ENCODE results near the gene EFCAB6. TPM values are rescaled to one million over a fixed set of nuclear protein-coding genes. Genes with fewer than 3 reads are reported as not detected.

EFCAB6 gene
- total RNA-seq, 2 donors from 2014 or later: 3.3 to 10.5 TPM

GRCh38 chr22:43831561-43832392, 19.7 kb upstream of the EFCAB6 start:
- TF ChIP-seq CTCF (IDR thresholded peaks at IDR 0.05): no peak
- no peak for TF ChIP-seq POLR2A (IDR thresholded peaks at IDR 0.05)
- no peak for TF ChIP-seq POLR2AphosphoS5 (IDR thresholded peaks at IDR 0.05)
- Histone ChIP-seq H3K4me3 (no peak overlapping the region), H3K27me3 (replicated peaks; ENCODE audit: insufficient read depth) (no peaks in the 10 kb centered on the region), H3K9me3 (no peaks in the 10 kb centered on the region), H3K36me3 (no peaks in the 10 kb centered on the region), H3K27ac (no peak overlapping the region), H3K4me1 (replicated peaks) (no peaks in the 10 kb centered on the region)
- WGBS: 94% methylated on average over 33 of the region's 33 CpGs
- intact Hi-C loops (cut with DNase I): no loop called here
- DNase-seq (ENCODE audit: low spot score): no peak

- Histone ChIP-seq H3K4me3 (no peak overlapping the region), H3K36me3 (no peaks in the 10 kb centered on the region), H3K9me3 (no peaks in the 10 kb centered on the region), H3K27me3 (replicated peaks; ENCODE audit: insufficient read depth) (no peaks in the 10 kb centered on the region), H3K27ac (no peak overlapping the region), H3K4me1 (replicated peaks) (no peaks in the 10 kb centered on the region)
- DNase-seq (ENCODE audit: low spot score): no peak
- 84% methylated on average over 12 of the region's 12 CpGs for WGBS
- intact Hi-C loops (cut with DNase I): no loop called here
- no peak for TF ChIP-seq POLR2AphosphoS5 (IDR thresholded peaks at IDR 0.05)
- TF ChIP-seq POLR2A (IDR thresholded peaks at IDR 0.05): no peak
- no peak for TF ChIP-seq CTCF (IDR thresholded peaks at IDR 0.05)
Measured at GRCh38 chr22:43830931-43831560, 18.9 kb upstream of the EFCAB6 start.

GRCh38 chr22:43829904-43830851, 18.1 kb upstream of the EFCAB6 start:
- Histone ChIP-seq H3K9me3 (no peaks in the 10 kb centered on the region), H3K4me1 (replicated peaks) (no peaks in the 10 kb centered on the region), H3K27me3 (replicated peaks; ENCODE audit: insufficient read depth) (no peaks in the 10 kb centered on the region), H3K27ac (no peak overlapping the region), H3K4me3 (no peak overlapping the region), H3K36me3 (no peaks in the 10 kb centered on the region)
- intact Hi-C loops (cut with DNase I): no loop called here
- 64% methylated on average over 33 of the region's 33 CpGs for WGBS
- DNase-seq (ENCODE audit: low spot score): no peak
- TF ChIP-seq CTCF (IDR thresholded peaks at IDR 0.05) (no peak), POLR2A (IDR thresholded peaks at IDR 0.05) (no peak), POLR2AphosphoS5 (IDR thresholded peaks at IDR 0.05) (no peak)

- no peaks in the 10 kb centered on the region for H3K27me3 ChIP-seq (replicated peaks; ENCODE audit: insufficient read depth)
- 67% methylated on average over 14 of the region's 20 CpGs for WGBS
- no peaks in the 10 kb centered on the region for H3K4me1 ChIP-seq (replicated peaks)
- no peak for TF ChIP-seq POLR2A (IDR thresholded peaks at IDR 0.05)
- TF ChIP-seq CTCF (IDR thresholded peaks at IDR 0.05): no peak
- no peak for TF ChIP-seq POLR2AphosphoS5 (IDR thresholded peaks at IDR 0.05)
- intact Hi-C loops (cut with DNase I): no loop called here
- no peak for DNase-seq (ENCODE audit: low spot score)
- H3K27ac ChIP-seq: no peak overlapping the region
- no peak overlapping the region for H3K4me3 ChIP-seq
- no peaks in the 10 kb centered on the region for H3K36me3 ChIP-seq
- no peaks in the 10 kb centered on the region for H3K9me3 ChIP-seq
Measured at GRCh38 chr22:43828998-43829782, 17.1 kb upstream of the EFCAB6 start.
